BE2C (cell line): ENCODE measurements around the gene MCUB.

Experiments used
- DNase-seq: peaks from one replicate; pipeline ENCODE4 v3.0.0-alpha.2; 2020
- H3K27me3 ChIP-seq: fragments of 250-450 bp; sonication (Bioruptor Pico); 2 replicates; pipeline ENCODE4 v1.5.1; 2020; ENCODE audit warnings: mild to moderate bottlenecking
- H3K36me3 ChIP-seq: fragments of 250-450 bp; sonication (Bioruptor Pico); 2 replicates; pipeline ENCODE4 v1.5.1; 2020; ENCODE audit warnings: mild to moderate bottlenecking
- H3K4me1 ChIP-seq: fragments of 250-450 bp; sonication (Bioruptor Pico); 2 replicates; pipeline ENCODE4 v1.5.1; 2020
- H3K4me3 ChIP-seq: 2 replicates; pipeline ENCODE4 v1.5.1; 2011; ENCODE audit warnings: low read depth, low read length
- H3K9me3 ChIP-seq: fragments of 250-450 bp; sonication (Bioruptor Pico); 2 replicates; pipeline ENCODE4 v1.5.1; 2020
- TF ChIP-seq, protein P1 (sequence below): IDR thresholded peaks from 2 replicates; pipeline ENCODE4 v1.5.1; 2012; ENCODE audit warnings: mild to moderate bottlenecking, low read depth, low read length

The MCUB gene

DNA sequence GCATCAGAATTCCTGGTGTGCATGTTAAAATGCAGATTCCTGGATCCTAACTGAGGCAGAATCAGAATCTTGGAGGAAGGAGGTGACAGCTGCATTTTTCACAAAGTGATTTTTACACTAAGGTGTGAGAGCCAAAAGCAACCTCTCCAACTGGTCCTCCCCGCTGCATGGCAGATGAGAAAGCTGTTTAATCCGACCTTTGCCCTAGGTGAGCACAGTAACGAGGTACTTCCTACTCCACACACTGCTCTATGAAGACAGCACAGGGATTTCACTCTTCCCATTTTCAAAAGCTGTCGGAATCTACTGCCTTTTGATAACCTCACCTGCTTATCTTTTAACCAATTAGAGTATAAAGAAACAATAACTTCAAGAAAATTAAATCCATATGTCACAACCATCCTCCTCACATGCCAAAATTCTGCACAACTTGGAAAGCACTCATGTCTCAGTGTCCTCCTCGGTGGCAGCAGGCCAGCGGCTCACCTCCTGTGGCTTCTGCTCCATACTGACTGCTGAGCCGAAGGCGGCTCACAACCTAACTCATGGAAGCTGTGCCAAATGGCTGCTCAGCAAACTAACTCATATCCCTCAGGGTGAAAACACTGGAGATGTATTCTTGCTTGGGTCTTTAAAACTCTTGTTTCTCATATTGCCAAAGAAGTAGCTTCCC, 139.6 kb downstream of the MCUB start:
- TF ChIP-seq, protein P1, sequence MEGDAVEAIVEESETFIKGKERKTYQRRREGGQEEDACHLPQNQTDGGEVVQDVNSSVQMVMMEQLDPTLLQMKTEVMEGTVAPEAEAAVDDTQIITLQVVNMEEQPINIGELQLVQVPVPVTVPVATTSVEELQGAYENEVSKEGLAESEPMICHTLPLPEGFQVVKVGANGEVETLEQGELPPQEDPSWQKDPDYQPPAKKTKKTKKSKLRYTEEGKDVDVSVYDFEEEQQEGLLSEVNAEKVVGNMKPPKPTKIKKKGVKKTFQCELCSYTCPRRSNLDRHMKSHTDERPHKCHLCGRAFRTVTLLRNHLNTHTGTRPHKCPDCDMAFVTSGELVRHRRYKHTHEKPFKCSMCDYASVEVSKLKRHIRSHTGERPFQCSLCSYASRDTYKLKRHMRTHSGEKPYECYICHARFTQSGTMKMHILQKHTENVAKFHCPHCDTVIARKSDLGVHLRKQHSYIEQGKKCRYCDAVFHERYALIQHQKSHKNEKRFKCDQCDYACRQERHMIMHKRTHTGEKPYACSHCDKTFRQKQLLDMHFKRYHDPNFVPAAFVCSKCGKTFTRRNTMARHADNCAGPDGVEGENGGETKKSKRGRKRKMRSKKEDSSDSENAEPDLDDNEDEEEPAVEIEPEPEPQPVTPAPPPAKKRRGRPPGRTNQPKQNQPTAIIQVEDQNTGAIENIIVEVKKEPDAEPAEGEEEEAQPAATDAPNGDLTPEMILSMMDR = no peak
- no peak overlapping the region for H3K4me3 ChIP-seq
- no peak for DNase-seq

DNA sequence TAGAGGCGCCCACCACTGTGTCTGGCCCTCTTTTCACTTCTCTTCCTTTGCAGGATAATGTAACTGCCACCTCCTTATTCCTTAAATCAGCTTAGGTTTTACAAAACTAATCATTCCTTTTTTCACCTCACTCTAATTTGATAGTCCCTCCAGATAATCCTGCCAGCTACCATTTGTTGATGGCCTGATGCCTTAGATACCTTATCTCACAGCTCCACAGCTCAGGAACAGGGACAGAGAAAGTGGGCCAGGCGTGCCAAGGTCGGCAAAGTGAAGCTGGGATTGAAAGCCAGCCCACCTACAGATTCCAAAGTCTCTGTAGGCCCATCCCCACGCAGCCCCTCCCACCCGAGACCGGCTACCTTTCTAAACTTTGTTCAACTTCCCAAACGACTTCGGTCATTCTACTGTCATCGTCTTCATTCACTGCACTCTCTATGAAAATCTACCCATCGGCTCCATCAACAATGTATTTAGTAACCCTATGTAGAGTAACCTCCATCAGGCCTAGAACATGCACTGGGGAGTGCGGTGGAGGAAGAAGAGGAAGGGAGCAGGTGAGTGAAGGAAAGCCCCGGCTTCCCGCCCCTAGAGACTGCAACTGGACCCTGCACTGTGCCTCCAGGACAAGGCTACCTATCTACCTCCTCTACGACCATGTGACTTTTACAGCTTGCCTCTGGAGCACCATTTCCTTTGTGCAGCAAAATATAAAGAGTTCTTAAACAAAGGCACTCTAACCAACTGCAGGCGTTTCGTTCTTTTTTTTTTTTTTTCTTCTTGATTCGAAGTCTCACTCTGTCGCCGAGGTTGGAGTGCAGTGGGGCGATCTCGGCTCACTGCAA, 141.7 kb downstream of the MCUB start:
- no peak overlapping the region for H3K4me3 ChIP-seq
- H3K9me3 ChIP-seq = no peaks in the 10 kb centered on the region
- H3K27me3 ChIP-seq = peaks cover 3% of the 10 kb centered on the region
- H3K36me3 ChIP-seq = no peaks in the 10 kb centered on the region
- TF ChIP-seq, protein P1 = no peak
- no peaks in the 10 kb centered on the region; the same call in 1 of the 2 replicates for H3K4me1 ChIP-seq
- DNase-seq = no peak

More for the DNA sequence above, 139.6 kb downstream of the MCUB start:
- H3K4me1 ChIP-seq = no peaks in the 10 kb centered on the region; the same call in 1 of the 2 replicates
- no peaks in the 10 kb centered on the region for H3K9me3 ChIP-seq
- peaks cover 3% of the 10 kb centered on the region for H3K27me3 ChIP-seq
- H3K36me3 ChIP-seq = no peaks in the 10 kb centered on the region

DNA sequence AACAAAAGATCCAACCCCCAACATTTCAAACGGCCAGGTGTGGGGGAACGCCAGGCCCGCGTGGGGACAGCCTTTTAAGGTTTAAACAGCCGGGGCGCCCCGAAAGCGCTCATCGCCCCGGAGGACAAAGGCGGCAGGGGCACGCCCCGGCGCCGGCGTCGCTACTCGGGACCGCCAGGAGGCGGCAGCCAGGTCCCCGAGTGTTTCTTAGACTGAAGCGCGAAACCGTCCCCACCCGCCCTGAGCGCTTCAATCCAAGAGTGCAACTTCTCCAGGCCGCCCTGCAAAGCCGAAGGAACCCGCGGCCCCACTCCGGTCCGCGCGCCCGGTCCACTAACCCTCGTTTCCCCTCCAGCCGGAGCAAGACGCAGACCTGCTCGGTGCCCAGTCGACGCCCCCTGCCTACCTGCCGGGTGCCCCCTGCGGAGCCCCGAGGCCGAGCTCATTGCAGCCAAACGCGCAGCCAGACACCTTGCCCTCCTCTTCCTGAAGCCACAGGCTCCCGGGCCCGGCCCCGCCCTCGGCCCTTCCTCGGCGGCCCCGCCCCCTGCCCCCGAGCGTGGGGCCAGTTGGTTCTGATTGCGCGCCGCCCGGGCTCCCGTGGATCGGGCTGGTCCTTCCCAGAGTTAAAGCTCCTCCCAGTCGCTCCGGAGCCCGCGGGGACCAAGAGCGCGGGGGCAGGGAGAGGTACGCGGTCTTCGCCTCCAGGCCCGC, 143.1 kb downstream of the MCUB start, which contains the start of gene CASP6:
CASP6 (minus strand) TSS at position 496 of the 714 bp plus-strand sequence; CDS start at position 446, 50 bp downstream.
- peaks cover 3% of the 10 kb centered on the region for H3K27me3 ChIP-seq
- peak; percentile 59 for DNase-seq
- H3K9me3 ChIP-seq = no peaks in the 10 kb centered on the region
- H3K4me3 ChIP-seq = peak within 1 kb of the TSS; percentile 57
- H3K4me1 ChIP-seq = no peaks in the 10 kb centered on the region; the same call in 1 of the 2 replicates
- TF ChIP-seq, protein P1 = peak; percentile 52
- H3K36me3 ChIP-seq = no peaks in the 10 kb centered on the region

DNA sequence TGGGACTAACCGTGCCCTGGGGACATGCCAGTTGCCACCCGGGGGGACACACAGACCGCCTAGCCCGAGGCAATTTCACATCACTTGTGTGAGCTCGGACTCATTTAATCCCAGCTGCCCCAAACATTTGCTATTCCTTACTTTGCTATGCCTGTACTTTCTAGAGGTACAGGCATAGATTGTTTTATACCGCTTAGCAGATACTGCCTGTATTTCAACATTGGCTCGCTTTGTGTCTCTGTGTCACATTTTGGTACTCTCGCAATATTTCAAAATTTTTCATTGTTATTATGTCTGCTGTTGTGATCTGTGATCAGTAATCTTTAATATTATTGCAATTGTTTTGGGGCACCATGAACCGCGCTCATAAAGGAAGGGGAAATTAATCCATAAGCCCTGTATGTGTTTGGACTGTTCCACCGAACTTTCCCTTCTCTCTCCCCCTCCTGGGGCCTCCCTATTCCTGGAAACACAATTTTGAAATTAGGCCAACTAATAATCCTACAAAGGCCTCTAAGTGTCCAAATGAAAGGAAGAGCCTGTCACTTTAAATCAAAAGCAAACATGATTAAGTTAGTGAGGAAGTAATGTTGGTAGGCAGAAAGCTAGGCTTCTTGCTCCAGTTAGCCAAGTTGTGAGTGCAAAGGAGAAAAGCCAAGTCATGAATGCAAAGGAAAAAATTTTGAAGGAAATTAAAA, 143.8 kb downstream of the MCUB start:
- H3K27me3 ChIP-seq = peaks cover 3% of the 10 kb centered on the region
- H3K9me3 ChIP-seq = no peaks in the 10 kb centered on the region
- no peaks in the 10 kb centered on the region; the same call in 1 of the 2 replicates for H3K4me1 ChIP-seq
- no peak for DNase-seq
- TF ChIP-seq, protein P1 = no peak
- H3K4me3 ChIP-seq = peak overlapping the region; percentile 57
- no peaks in the 10 kb centered on the region for H3K36me3 ChIP-seq

DNA sequence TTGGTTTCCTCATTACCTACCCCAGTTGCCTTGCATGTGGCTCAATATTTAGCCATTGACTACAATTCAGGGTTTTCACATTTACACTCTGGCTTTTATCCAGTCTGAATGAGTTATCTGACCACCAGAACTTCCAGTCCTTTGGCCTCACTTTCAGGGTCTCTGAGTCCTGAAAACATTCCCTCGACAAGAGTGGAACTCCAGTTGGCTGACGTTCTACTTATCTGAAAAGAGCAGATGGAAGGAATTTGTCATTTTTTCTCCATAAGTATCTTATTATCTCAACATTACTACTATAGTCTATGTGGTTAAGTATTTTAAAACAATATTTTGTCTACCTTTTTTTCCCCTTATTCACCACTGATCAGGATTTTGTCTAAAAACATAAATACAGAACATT, 148.4 kb downstream of the MCUB start:
- Histone ChIP-seq H3K27me3 (no peaks in the 10 kb centered on the region; the same call in 1 of the 2 replicates), H3K36me3 (no peaks in the 10 kb centered on the region), H3K9me3 (no peaks in the 10 kb centered on the region), H3K4me1 (no peaks in the 10 kb centered on the region; the same call in 1 of the 2 replicates), H3K4me3 (no peak overlapping the region)
- TF ChIP-seq, protein P1 = no peak
- no peak for DNase-seq
